ENCODE measurements around the gene OSBPL10. TPM values are rescaled to one million over a fixed set of nuclear protein-coding genes. Genes with fewer than 3 reads are reported as not detected.

Gene OSBPL10
- total RNA-seq, 1 experiment from 2014 or later: 48.0 TPM

DNA sequence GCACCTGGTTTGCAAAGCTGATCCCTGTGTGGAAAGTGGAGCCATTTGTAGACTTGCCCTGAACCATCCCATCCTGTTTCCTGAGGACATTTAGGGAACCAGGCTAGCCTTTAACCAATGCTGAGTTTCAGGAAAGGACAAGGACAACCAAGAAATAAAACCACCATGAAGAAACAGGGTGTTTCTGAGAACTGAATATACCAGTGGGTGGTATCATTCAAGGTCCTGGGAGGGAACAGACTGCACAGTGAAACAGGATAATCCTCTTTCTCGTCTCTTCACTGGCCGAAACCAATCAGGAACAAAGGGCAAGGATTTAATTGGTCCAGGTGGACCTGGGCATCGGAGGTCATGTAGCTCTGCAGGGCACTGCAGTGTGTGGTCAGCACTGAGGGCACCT lies 22.3 kb upstream of the OSBPL10 start:
- no peaks in the 10 kb centered on the region for H4K20me1 ChIP-seq (ENCODE audit: low read length)
- TF ChIP-seq EZH2 (IDR thresholded peaks at IDR 0.05; ENCODE audit: low read length, unreplicated experiment): no peak
- no peak for TF ChIP-seq CTCF (conservative IDR thresholded peaks at IDR 0.05; ENCODE audit: low read depth, low read length)
- no peak for TF ChIP-seq EZH2phosphoT487 (IDR thresholded peaks at IDR 0.05; ENCODE audit: borderline replicate concordance, low read length)
- no peak overlapping the region for H2AFZ ChIP-seq (ENCODE audit: low read length)
- no TSS peak for BruUV-seq (replicated peaks)
- H3K4me2 ChIP-seq (ENCODE audit: low read length): no peak overlapping the region
- DNase-seq (no peak), ATAC-seq (no peak)
- H3K27me3 ChIP-seq (ENCODE audit: low read length): no peaks in the 10 kb centered on the region
- no peaks in the 10 kb centered on the region for H3F3A ChIP-seq (ENCODE audit: low read length, unreplicated experiment)
- intact Hi-C loops (cut with micrococcal nuclease): no loop called here
- no peaks in the 10 kb centered on the region for H3K36me3 ChIP-seq (ENCODE audit: low read depth, low read length)
- CTCF ChIA-PET: no interaction called here
- no peak overlapping the region for H3K9ac ChIP-seq (ENCODE audit: low read length)
- no peak overlapping the region for H3K4me3 ChIP-seq (ENCODE audit: low read length)
- H3K4me1 ChIP-seq (ENCODE audit: insufficient read depth, low read length): no peaks in the 10 kb centered on the region
- POLR2A ChIA-PET (ENCODE audit: unreplicated experiment): no interaction called here
- H3K79me2 ChIP-seq (ENCODE audit: low read length): no peaks in the 10 kb centered on the region
- no peaks in the 10 kb centered on the region for H3K9me3 ChIP-seq (ENCODE audit: low read length)
- no peaks in the 10 kb centered on the region for H3K9me2 ChIP-seq (replicated peaks; ENCODE audit: low read length)
- no peak overlapping the region for H3K27ac ChIP-seq (ENCODE audit: low read length)

GRCh38 chr3:32002561-32003368 lies 21.7 kb upstream of the OSBPL10 start:
- ChIA-PET POLR2A (ENCODE audit: unreplicated experiment) (no interaction called here), CTCF (no interaction called here)
- H3K9ac ChIP-seq (ENCODE audit: low read length): no peak overlapping the region
- ATAC-seq (no peak), DNase-seq (no peak)
- no peaks in the 10 kb centered on the region for H3K9me2 ChIP-seq (replicated peaks; ENCODE audit: low read length)
- H3F3A ChIP-seq (ENCODE audit: low read length, unreplicated experiment): no peaks in the 10 kb centered on the region
- H3K4me1 ChIP-seq (ENCODE audit: insufficient read depth, low read length): no peaks in the 10 kb centered on the region
- H2AFZ ChIP-seq (ENCODE audit: low read length): no peak overlapping the region
- TF ChIP-seq EZH2phosphoT487 (IDR thresholded peaks at IDR 0.05; ENCODE audit: borderline replicate concordance, low read length) (no peak), EZH2 (IDR thresholded peaks at IDR 0.05; ENCODE audit: low read length, unreplicated experiment) (no peak)
- no peak overlapping the region for H3K4me2 ChIP-seq (ENCODE audit: low read length)
- no peak overlapping the region for H3K27ac ChIP-seq (ENCODE audit: low read length)
- H4K20me1 ChIP-seq (ENCODE audit: low read length): no peaks in the 10 kb centered on the region
- intact Hi-C loops (cut with micrococcal nuclease): no loop called here
- H3K36me3 ChIP-seq (ENCODE audit: low read depth, low read length): no peaks in the 10 kb centered on the region
- BruUV-seq (replicated peaks): no TSS peak
- no peaks in the 10 kb centered on the region for H3K79me2 ChIP-seq (ENCODE audit: low read length)
- no peaks in the 10 kb centered on the region for H3K27me3 ChIP-seq (ENCODE audit: low read length)
- H3K4me3 ChIP-seq (ENCODE audit: low read length): no peak overlapping the region
- H3K9me3 ChIP-seq (ENCODE audit: low read length): no peaks in the 10 kb centered on the region

GRCh38 chr3:32000877-32001276 lies 19.8 kb upstream of the OSBPL10 start:
- no peaks in the 10 kb centered on the region for H3K27me3 ChIP-seq (ENCODE audit: low read length)
- DNase-seq (no peak), ATAC-seq (no peak)
- no peaks in the 10 kb centered on the region for H3K36me3 ChIP-seq (ENCODE audit: low read depth, low read length)
- H2AFZ ChIP-seq (ENCODE audit: low read length): no peak overlapping the region
- H3K4me3 ChIP-seq (ENCODE audit: low read length): no peak overlapping the region
- intact Hi-C loops (cut with micrococcal nuclease): no loop called here
- H3F3A ChIP-seq (ENCODE audit: low read length, unreplicated experiment): no peaks in the 10 kb centered on the region
- H3K4me2 ChIP-seq (ENCODE audit: low read length): no peak overlapping the region
- no peaks in the 10 kb centered on the region for H4K20me1 ChIP-seq (ENCODE audit: low read length)
- POLR2A ChIA-PET (ENCODE audit: unreplicated experiment): no interaction called here
- no peak overlapping the region for H3K27ac ChIP-seq (ENCODE audit: low read length)
- CTCF ChIA-PET: no interaction called here
- BruUV-seq (replicated peaks): no TSS peak
- TF ChIP-seq CTCF (conservative IDR thresholded peaks at IDR 0.05; ENCODE audit: low read depth, low read length) (no peak), EZH2phosphoT487 (IDR thresholded peaks at IDR 0.05; ENCODE audit: borderline replicate concordance, low read length) (no peak), EZH2 (IDR thresholded peaks at IDR 0.05; ENCODE audit: low read length, unreplicated experiment) (no peak)
- H3K79me2 ChIP-seq (ENCODE audit: low read length): no peaks in the 10 kb centered on the region
- no peaks in the 10 kb centered on the region for H3K9me2 ChIP-seq (replicated peaks; ENCODE audit: low read length)
- no peak overlapping the region for H3K9ac ChIP-seq (ENCODE audit: low read length)
- no peaks in the 10 kb centered on the region for H3K4me1 ChIP-seq (ENCODE audit: insufficient read depth, low read length)
- no peaks in the 10 kb centered on the region for H3K9me3 ChIP-seq (ENCODE audit: low read length)

All from PC-3 (cell line).